Transverse colon (tissue), 4 donors: ENCODE results near the gene SHCBP1L. TPM values are rescaled to one million over a fixed set of nuclear protein-coding genes. Genes with fewer than 3 reads are reported as not detected.

Experiments
- DNase-seq: peaks from one replicate; pipeline ENCODE4 v3.0.0-alpha.2; 2019
- H3K27ac ChIP-seq, 4 donors: fragments of 200-600 bp; sonication (generic); 2 replicates each; pipeline ENCODE4 v1.5.1; 2016 to 2018; ENCODE audit warnings: inconsistent platforms in 4 of 4
- H3K27me3 ChIP-seq: fragments of 200-600 bp; sonication (generic); 2 replicates; pipeline ENCODE4 v1.5.1; 2017; ENCODE audit warnings: inconsistent platforms
- H3K36me3 ChIP-seq, 4 donors: fragments of 200-600 bp; sonication (generic); 2 replicates each; pipeline ENCODE4 v1.5.1; 2017 to 2019; ENCODE audit warnings: inconsistent platforms in 4 of 4
- H3K4me1 ChIP-seq, 4 donors: fragments of 200-600 bp; sonication (generic); 2 replicates each; pipeline ENCODE4 v1.5.1; 2017 to 2020; ENCODE audit warnings: inconsistent platforms in 4 of 4
- H3K4me3 ChIP-seq, 4 donors: fragments of 200-600 bp; sonication (generic); 1 replicate in 1 of 4; 2 replicates in 3 of 4; pipeline versions ENCODE4 v1.5.1 to v1.6.1; 2017 to 2019; ENCODE audit warnings: inconsistent platforms in 4 of 4
- H3K9me3 ChIP-seq, 2 donors: fragments of 200-600 bp; sonication (generic); 2 replicates each; pipeline ENCODE4 v1.5.1; 2017 to 2019; ENCODE audit warnings: inconsistent platforms in 2 of 2
- CTCF ChIP-seq, 5 experiments: fragments of 200-600 bp in 3 of 5; fragments of 450-650 bp in 2 of 5; sonication (generic) in 3 of 5; IDR thresholded peaks; 1 replicate in 2 of 5; 2 replicates in 3 of 5; pipeline ENCODE4 v1.5.1; 2016 to 2017; ENCODE audit warnings: antibody characterized with exemption in 5 of 5, inconsistent platforms in 3 of 5, mild to moderate bottlenecking in 2 of 5, moderate library complexity in 1 of 5
- EP300 ChIP-seq: sonication (generic); formaldehyde crosslinking; IDR thresholded peaks from one replicate; pipeline ENCODE4 v1.6.1; 2017; ENCODE audit warnings: antibody characterized with exemption, low read depth
- POLR2A ChIP-seq: fragments of 450-650 bp; IDR thresholded peaks from one replicate; pipeline ENCODE4 v1.6.1; 2016; ENCODE audit warnings: antibody characterized with exemption, mild to moderate bottlenecking, moderate library complexity
- POLR2AphosphoS5 ChIP-seq, 3 donors: sonication (generic); formaldehyde crosslinking; IDR thresholded peaks; one replicate each; pipeline ENCODE4 v1.6.1; 2016; ENCODE audit warnings: antibody characterized with exemption in 3 of 3
- WGBS, 2 donors: methylation state at CpG; one replicate each; pipeline ENCODE4 v1.1.5; 2018; ENCODE audit warnings: low coverage in 1 of 2; 5-methylcytosine and 5-hydroxymethylcytosine counted together
- in situ Hi-C, 4 donors: fragments of 200-750 bp; cut with MboI; loops; one replicate each; pipeline versions ENCODE4 v1.15.0 to v1.15.1; 2017; ENCODE audit warnings: low sequenced_read_pairs in 3 of 4, low pct_ligation_motif_present in 1 of 4, low pct_unique_long_range_greater_than_20kb in 1 of 4
- intact Hi-C: fragments of 100-400 bp; cut with DNase I; formaldehyde crosslinking; loops from one replicate; pipeline ENCODE4 v1.15.1; 2023; ENCODE audit warnings: low total_unique reads
- total RNA-seq, 4 donors: library from RNA; depleted of rRNA; stranded (reverse); fragments of >200 nt; gene quantifications; one replicate each; pipeline ENCODE4 v1.1.0, GENCODE V29; 2016

SHCBP1L gene
- total RNA-seq, 4 donors from 2014 or later, result not detected

GRCh38 chr1:182925661-182926060, 27.3 kb downstream of the SHCBP1L start:
- H3K4me1 ChIP-seq, result no peaks in the 10 kb centered on the region
- no peak overlapping the region for H3K4me3 ChIP-seq
- no peak for DNase-seq
- in situ Hi-C loops, result no loop called here
- H3K36me3 ChIP-seq, result no peaks in the 10 kb centered on the region
- 72 to 78% methylated on average over 1 of the region's 1 CpG for WGBS, 2 donors
- H3K27ac ChIP-seq, result no peak overlapping the region
- H3K27me3 ChIP-seq, result no peaks in the 10 kb centered on the region
- H3K9me3 ChIP-seq, result no peaks in the 10 kb centered on the region
- intact Hi-C loops, result no loop called here
- TF ChIP-seq EP300 (no peak), POLR2AphosphoS5 (IDR thresholded peaks at IDR 0.05) (no peak), POLR2A (no peak), CTCF (IDR thresholded peaks at IDR 0.05) (no peak)

GRCh38 chr1:182917378-182917777, 35.6 kb downstream of the SHCBP1L start:
- Histone ChIP-seq H3K27me3 (no peaks in the 10 kb centered on the region), H3K4me3 (no peak overlapping the region), H3K27ac (no peak overlapping the region), H3K4me1 (no peaks in the 10 kb centered on the region), H3K9me3 (peaks cover 0 to 8% of the 10 kb centered on the region in 2 donors), H3K36me3 (no peaks in the 10 kb centered on the region)
- 36 to 63% methylated on average over 3 of the region's 3 CpGs for WGBS, 2 donors
- DNase-seq, result no peak
- in situ Hi-C loops, result no loop called here
- intact Hi-C loops, result no loop called here
- TF ChIP-seq POLR2AphosphoS5 (IDR thresholded peaks at IDR 0.05), result no peak
- TF ChIP-seq POLR2A, result no peak
- no peak for TF ChIP-seq CTCF (IDR thresholded peaks at IDR 0.05)
- TF ChIP-seq EP300, result no peak

DNA sequence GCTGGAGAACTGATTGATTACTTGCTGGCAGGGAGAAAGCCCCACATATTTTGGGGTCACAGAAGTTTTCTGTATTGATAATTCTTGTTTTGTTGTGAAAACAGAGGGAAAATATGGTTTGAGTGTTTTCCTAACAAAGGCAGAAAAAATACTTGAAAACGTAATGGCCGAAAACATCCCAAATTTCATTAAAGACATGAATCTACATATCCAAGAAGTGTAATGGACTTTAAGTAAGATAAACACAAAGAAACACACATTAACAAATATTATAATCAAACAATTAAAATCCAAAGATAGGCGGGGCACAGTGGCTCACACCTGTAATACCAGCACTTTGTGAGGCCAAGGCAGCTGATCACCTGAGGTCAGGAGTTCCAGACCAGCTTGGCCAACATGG, 39.6 kb downstream of the SHCBP1L start:
- Histone ChIP-seq H3K36me3 (no peaks in the 10 kb centered on the region), H3K9me3 (peaks cover 0 to 8% of the 10 kb centered on the region in 2 donors), H3K4me3 (no peak overlapping the region), H3K27me3 (no peaks in the 10 kb centered on the region), H3K27ac (no peak overlapping the region), H3K4me1 (no peaks in the 10 kb centered on the region)
- in situ Hi-C loops, result no loop called here
- TF ChIP-seq POLR2A (no peak), POLR2AphosphoS5 (IDR thresholded peaks at IDR 0.05) (no peak), EP300 (no peak), CTCF (IDR thresholded peaks at IDR 0.05) (no peak)
- DNase-seq, result no peak
- intact Hi-C loops, result no loop called here
- 96 to 100% methylated on average over 3 of the region's 3 CpGs for WGBS, 2 donors

GRCh38 chr1:182910143-182910542, 42.8 kb downstream of the SHCBP1L start:
- H3K4me1 ChIP-seq, result no peaks in the 10 kb centered on the region
- TF ChIP-seq POLR2AphosphoS5 (IDR thresholded peaks at IDR 0.05) (no peak), POLR2A (no peak)
- intact Hi-C loops, result no loop called here
- H3K9me3 ChIP-seq, result peaks cover 0 to 8% of the 10 kb centered on the region in 2 donors
- H3K4me3 ChIP-seq, result no peak overlapping the region
- H3K27me3 ChIP-seq, result no peaks in the 10 kb centered on the region
- no peak for DNase-seq
- H3K27ac ChIP-seq, result no peak overlapping the region
- WGBS, 2 donors, result 100% methylated on average over 1 of the region's 1 CpG
- in situ Hi-C loops, result no loop called here
- no peaks in the 10 kb centered on the region for H3K36me3 ChIP-seq

- intact Hi-C loops (no loop called here), in situ Hi-C loops (no loop called here)
- no peaks in the 10 kb centered on the region for H3K36me3 ChIP-seq
- no peak for DNase-seq
- peaks cover 0 to 8% of the 10 kb centered on the region in 2 donors for H3K9me3 ChIP-seq
- 66 to 67% methylated on average over 4 of the region's 4 CpGs for WGBS, 2 donors
- no peaks in the 10 kb centered on the region for H3K4me1 ChIP-seq
- no peaks in the 10 kb centered on the region for H3K27me3 ChIP-seq
- no peak overlapping the region for H3K27ac ChIP-seq
- TF ChIP-seq EP300 (no peak), CTCF (IDR thresholded peaks at IDR 0.05) (no peak), POLR2AphosphoS5 (IDR thresholded peaks at IDR 0.05) (no peak), POLR2A (no peak)
- H3K4me3 ChIP-seq, result no peak overlapping the region
Observed at GRCh38 chr1:182909578-182909977, 43.4 kb downstream of the SHCBP1L start.
